ENCODE data around the gene SIRT2.
"Not testable (repeated sequence)": the region's sequence is repeated elsewhere in the genome, so short reads cannot be mapped to it uniquely, and the experiment has no call there.

SIRT2 gene

DNA sequence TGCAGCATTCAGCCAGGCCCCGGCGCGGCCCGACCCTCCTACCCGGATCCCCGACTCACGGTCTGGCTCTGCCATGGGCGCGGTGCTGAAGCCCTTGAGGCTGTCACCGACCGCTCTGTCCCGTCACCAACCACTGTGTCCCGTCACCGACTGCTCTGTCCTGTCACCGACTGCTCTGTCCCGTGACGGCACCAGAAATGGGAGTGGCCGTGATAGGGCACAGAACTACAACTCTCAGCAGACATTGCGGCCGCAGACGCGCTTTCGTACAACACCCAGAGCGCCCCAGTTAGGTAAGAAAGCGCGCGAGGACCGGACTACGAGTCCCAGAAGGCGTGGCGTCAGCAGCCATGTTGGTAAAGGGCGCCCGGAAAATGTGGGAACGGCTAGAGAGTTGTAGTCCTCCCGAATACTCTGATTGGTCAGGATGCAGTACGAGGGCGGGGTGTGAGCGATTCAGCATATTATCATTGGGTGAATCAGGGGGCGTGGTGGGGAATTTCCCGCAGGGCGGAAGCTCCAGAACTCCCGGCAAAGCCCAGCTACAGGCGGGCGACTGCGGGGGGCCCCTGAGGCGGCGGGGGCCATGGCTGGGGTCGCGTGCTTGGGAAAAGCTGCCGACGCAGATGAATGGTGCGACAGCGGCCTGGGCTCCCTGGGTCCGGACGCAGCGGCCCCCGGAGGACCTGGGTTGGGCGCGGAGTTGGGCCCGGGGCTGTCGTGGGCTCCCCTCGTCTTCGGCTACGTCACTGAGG lies at the start of gene SIRT2, which contains the start of gene NFKBIB:
Gene SIRT2 (minus strand): TSS at position 172 of the 755 bp plus-strand sequence. CDS start 97 bp downstream, at position 75.
Gene NFKBIB (plus strand): TSS at position 523 of the 755 bp plus-strand sequence. CDS start 64 bp downstream, at position 587.
- peak; percentile 100 for DNase-seq

- DNase-seq, result no peak
Measured at GRCh38 chr19:38946229-38947010, 47.0 kb upstream of the SIRT2 start.

DNA sequence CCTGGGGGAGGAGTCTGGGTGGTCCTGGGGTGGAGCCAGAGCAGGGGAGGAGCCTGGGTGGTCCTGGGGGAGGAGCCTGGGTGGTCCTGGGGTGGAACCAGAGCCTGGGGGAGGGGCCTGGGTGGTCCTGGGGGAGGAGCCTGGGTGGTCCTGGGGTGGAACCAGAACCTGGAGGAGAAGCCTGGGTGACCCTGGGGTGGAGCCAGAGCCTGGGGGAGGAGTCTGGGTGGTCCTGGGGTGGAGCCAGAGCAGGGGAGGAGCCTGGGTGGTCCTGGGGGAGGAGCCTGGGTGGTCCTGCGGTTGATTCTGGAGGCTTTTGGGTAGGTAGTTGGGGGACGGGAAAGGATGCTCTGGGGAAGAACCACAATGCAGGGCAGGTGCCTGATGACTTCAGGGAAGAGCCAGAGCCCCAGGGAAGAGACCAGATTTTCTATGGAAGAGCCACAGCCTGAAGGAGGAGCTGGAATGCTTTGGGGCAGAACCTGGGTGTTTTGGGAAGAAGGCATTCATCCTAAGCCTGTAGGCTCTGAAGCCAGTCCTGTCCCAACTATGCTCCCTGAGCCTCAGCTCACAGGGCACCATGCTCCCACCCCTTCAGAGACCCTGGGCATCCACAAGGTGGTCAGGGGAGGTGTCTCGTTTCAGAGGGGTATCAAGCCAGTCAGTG lies 46.3 kb upstream of the SIRT2 start:
- no peak for DNase-seq

- DNase-seq, result no peak
Measured at GRCh38 chr19:38944981-38945506, 45.6 kb upstream of the SIRT2 start.

- no peak for DNase-seq
Measured at GRCh38 chr19:38942471-38943181, 43.2 kb upstream of the SIRT2 start.

DNA sequence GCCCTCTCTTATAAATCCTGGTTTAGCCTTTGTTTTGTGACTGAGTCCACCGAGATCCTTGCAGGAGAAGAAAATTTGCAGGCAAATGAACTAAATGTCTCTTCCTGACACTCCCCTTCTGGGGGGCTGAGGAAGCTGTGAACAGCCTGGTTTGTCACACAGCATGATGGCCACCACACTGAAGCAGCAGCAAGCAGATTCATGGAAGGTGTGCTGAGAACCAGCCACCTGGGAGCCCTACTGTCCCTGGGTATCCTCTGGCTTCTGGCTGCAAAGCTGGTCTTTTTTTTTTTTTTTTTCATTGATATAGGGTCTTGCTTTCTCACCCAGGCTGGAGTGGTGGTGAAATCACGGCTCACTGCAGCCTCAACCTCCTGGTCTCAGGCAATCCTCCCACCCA lies 42.6 kb upstream of the SIRT2 start:
- DNase-seq, result no peak

GRCh38 chr19:38941466-38941865 lies 42.0 kb upstream of the SIRT2 start:
- DNase-seq, result not testable (repeated sequence)

DNA sequence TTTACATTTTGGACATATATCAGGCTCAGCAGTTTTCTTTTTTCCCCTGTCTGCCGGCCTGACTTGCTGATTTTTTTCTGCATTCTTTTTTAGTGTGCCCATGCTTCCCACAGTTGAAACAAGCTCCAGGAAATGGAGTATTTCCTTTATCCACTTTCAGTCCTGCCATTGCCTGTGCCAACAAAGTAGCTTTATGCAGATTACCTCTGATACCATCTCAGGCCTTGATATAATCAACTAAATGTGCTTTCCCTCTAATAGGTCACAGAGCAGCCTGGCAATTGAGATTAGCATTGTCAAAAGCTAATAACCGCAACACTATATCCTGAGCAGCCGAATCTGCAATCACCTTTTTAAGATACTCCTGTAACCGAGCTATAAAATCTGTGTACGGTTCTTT lies 40.5 kb upstream of the SIRT2 start:
- DNase-seq, result no peak

DNA sequence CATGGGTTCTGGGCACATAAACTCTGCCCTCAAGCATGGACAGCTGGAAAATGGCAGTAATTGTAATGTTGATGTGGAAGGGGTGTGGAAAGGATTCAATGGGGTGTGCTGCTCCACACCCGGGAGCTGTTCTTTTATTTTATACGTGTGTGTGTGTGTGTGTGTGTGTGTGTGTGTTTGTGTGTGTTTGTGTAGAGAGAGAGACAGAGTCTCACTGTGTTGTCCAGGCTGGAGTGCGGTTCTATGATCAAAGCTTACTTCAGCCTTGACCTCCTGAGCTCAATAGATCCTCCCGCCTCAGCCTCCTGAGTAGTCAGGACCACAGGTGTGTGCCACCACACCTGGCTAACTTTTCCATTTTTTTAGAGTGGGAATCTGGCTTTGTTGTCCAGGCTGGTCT lies 34.1 kb upstream of the SIRT2 start:
- no peak for DNase-seq

DNA sequence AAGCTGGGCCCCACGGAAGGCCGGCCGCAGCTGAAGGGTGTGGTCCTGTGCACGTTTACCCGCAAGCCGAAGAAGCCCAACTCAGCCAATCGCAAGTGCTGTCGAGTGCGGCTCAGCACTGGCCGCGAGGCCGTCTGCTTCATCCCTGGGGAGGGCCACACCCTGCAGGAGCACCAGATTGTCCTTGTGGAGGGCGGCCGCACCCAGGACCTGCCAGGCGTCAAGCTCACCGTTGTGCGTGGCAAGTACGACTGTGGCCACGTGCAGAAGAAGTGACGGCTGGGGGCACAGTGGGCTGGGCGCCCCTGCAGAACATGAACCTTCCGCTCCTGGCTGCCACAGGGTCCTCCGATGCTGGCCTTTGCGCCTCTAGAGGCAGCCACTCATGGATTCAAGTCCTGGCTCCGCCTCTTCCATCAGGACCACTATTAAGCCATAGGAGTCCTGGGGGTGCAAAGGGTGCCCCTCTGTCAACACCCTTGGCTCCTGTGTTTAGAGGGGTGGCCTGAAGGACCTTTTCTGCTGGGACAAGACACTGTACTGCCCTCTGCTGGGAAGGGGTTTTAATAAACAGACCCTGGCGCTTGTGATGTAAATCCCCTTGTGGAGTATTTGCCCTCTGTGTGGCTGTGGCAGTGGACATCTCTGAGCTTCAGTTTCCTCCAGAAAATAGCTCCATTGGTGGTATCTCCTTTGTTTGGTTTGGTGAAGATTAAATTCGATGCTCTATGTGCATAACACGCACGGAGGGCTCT lies 33.2 kb upstream of the SIRT2 start:
- peak; percentile 8 for DNase-seq

DNA sequence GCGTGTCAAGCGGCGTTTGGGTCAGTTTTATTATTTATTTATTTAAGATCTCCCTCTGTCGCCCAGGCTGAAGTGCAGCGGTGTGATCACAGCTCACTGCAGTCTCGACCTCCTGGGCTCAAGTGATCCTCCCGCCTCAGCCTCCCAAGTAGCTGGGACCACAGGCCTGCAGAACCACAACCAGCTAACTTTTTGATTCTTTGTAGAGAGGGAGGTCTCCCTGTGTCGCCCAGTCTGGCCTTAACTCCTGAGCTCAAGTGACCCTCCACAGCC lies 32.0 kb upstream of the SIRT2 start:
- no peak for DNase-seq

DNA sequence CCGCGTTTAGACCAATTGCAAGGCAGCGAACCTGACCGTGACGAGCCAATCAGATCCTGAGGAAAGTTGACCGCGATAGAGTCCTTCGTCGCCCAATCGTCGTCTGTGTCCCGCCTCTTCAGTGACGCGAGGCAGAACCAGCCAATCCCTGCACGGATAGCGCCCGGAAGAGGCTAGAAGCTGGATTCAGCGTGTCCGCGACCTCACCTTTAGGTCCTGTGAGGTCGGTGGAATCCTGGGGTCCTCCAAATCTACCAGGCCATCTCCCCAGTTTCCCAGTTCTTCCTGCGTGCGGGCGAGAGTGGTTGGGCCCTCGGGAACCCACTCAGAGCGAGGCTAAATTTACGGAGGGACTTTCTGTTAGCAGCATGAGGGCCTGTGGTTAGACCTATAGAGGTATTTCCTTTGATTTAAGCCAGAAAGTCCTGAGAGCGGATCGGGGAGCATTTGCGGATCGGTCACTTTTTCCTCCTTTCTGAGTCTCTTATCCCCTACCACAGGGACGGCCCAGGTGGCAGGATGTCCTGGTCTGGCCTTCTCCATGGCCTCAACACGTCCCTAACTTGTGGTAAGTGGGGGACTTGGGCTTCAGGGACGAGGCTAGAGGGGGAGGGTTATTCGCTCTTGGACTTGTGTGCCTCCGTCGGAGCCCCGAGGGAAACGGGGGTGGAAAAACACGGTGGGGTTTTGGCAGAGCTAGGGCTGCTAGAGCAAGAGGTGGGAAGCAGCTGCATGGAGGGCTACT lies 31.5 kb upstream of the SIRT2 start, which contains the start of gene MRPS12:
Gene MRPS12 (plus strand): TSS at position 169 of the 745 bp plus-strand sequence. CDS start 351 bp downstream, at position 520.
- peak; percentile 99 for DNase-seq

GRCh38 chr19:38929929-38930775 lies 30.7 kb upstream of the SIRT2 start, which contains the start of gene SARS2:
Gene SARS2 (minus strand): TSS chr19:38930763. CDS start chr19:38930736, 27 bp downstream.
- DNase-seq, result peak; percentile 93

GRCh38 chr19:38928391-38929001 lies 29.1 kb upstream of the SIRT2 start:
- DNase-seq, result no peak

DNA sequence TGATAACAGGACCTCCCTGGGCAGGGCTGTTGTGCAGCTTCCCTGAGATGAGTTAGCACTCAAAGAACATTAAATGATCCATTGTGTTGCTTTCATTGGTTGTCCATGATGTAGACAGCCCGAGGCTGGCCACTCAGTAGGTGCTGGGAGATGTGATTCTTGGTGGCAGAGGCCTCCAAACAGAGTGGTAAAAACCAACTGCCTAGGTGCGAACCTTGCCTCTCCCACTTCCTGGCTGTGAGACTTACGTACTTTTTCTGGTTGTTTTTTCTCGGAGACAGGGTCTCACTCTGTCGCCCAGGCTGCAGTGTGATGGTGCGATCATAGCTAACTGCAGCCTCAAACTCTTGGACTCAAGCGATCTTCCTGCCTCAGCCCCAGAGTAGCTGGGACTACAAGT lies 25.0 kb upstream of the SIRT2 start:
- no peak for DNase-seq

- no peak for DNase-seq
Measured at GRCh38 chr19:38922482-38922881, 23.1 kb upstream of the SIRT2 start.

GRCh38 chr19:38921420-38922274 lies 22.2 kb upstream of the SIRT2 start:
- no peak for DNase-seq

DNA sequence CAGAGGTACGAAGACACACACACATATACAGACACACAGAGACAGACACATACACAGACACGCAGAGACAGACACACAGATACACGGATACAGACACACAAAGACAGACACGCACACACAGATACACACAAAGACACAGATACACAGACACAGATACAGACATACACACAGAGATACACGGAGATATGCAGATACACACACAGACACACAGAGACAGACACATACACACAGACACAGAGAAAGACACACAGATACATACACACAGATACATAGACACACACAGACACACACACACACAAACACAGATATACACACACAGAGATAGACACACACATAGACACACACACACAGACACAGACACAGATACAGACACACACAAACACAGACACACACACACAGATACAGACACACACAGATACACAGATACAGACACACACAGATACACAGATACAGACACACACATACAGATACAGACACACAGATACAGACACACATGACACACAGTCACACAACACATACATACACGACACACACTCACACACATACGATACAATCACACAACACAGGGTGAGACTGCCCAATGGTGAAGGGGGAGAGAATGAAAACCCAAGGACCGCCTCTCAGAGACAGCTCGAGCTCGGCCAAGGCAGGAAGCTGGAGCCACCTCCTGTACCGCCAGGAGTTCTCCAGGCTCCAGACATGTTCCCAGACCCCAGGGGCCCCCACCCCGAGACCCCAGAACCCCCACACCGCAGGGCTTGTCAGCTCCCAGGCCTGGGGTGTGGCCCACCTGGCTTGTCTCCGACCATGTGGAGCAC lies 21.4 kb upstream of the SIRT2 start:
- no peak for DNase-seq

All from stimulated activated naive CD4-positive, alpha-beta T cell treated with Interleukin-2 at 50 U/mL for 16 hours (primary cell).